WI38 (cell line): ENCODE data around the gene RNF5.

Source experiments
- H3K4me3 ChIP-seq: 2 replicates; pipeline ENCODE4 v1.5.1; 2011; ENCODE audit warnings: low read depth, mild to moderate bottlenecking, control low read depth, low read length
- CTCF ChIP-seq: IDR thresholded peaks from 2 replicates; pipeline ENCODE4 v1.5.1; 2012; ENCODE audit warnings: low read depth, mild to moderate bottlenecking, control low read depth, low read length

RNF5 gene

GRCh38 chr6:32163559-32164258, 14.5 kb upstream of the RNF5 start:
- H3K4me3 ChIP-seq: no peak overlapping the region
- no peak for TF ChIP-seq CTCF

- no peak for TF ChIP-seq CTCF
- H3K4me3 ChIP-seq: no peak within 1 kb of the TSS
Measured at GRCh38 chr6:32164295-32164694, 13.9 kb upstream of the RNF5 start, which contains the start of gene EGFL8. Gene EGFL8 (plus strand): TSS chr6:32164595. CDS start chr6:32166166, 1,571 bp downstream.

- H3K4me3 ChIP-seq: no peak overlapping the region
- TF ChIP-seq CTCF: no peak
Measured at GRCh38 chr6:32166411-32167061, 11.7 kb upstream of the RNF5 start.

- H3K4me3 ChIP-seq: no peak overlapping the region
- TF ChIP-seq CTCF: no peak
Measured at GRCh38 chr6:32167154-32167760, 10.9 kb upstream of the RNF5 start.

GRCh38 chr6:32167761-32168262, 10.4 kb upstream of the RNF5 start:
- no peak for TF ChIP-seq CTCF
- H3K4me3 ChIP-seq: no peak overlapping the region

- TF ChIP-seq CTCF: no peak
- H3K4me3 ChIP-seq: no peak overlapping the region
Measured at GRCh38 chr6:32168350-32168749, 9.9 kb upstream of the RNF5 start.
